Neural crest cell (in vitro differentiated cells): ENCODE measurements around the gene ZNF532. TPM values are rescaled to one million over a fixed set of nuclear protein-coding genes. Genes with fewer than 3 reads are reported as not detected.

Experiments
- DNase-seq: peaks from one replicate; pipeline ENCODE4 v3.0.0; 2021; ENCODE audit warnings: low read depth, mixed read lengths, low spot score
- H3K27ac Mint-ChIP-seq: one replicate; pipeline ENCODE4 v1.8.0; 2021; ENCODE audit warnings: mild to moderate bottlenecking, mixed read lengths; ENCODE audit not compliant: unreplicated experiment
- H3K27me3 Mint-ChIP-seq: 2 replicates; pipeline ENCODE4 v1.8.0; 2021; ENCODE audit warnings: low read depth, mild to moderate bottlenecking, mixed read lengths
- H3K36me3 Mint-ChIP-seq: 2 replicates; pipeline ENCODE4 v1.8.0; 2021; ENCODE audit warnings: low read depth, mild to moderate bottlenecking, mixed read lengths
- H3K4me1 Mint-ChIP-seq: 2 replicates; pipeline ENCODE4 v1.8.0; 2021; ENCODE audit warnings: mixed read lengths
- H3K4me3 Mint-ChIP-seq: one replicate; pipeline ENCODE4 v1.8.0; 2021; ENCODE audit warnings: mild to moderate bottlenecking, mixed read lengths
- H3K9me3 Mint-ChIP-seq: 2 replicates; pipeline ENCODE4 v1.8.0; 2021; ENCODE audit warnings: mixed read lengths
- total RNA-seq: library from RNA; stranded (reverse); gene quantifications from 2 replicates; pipeline ENCODE4 v1.2.1, GENCODE V29; 2021
- TF ChIP-seq, protein P1 (sequence below): fragments of 200-600 bp; sonication (generic); conservative IDR thresholded peaks from 2 replicates; pipeline ENCODE4 v1.5.0; 2021; ENCODE audit warnings: antibody characterized with exemption, mild to moderate bottlenecking

Gene ZNF532
- total RNA-seq, 1 donor from 2014 or later, result 171 TPM

DNA sequence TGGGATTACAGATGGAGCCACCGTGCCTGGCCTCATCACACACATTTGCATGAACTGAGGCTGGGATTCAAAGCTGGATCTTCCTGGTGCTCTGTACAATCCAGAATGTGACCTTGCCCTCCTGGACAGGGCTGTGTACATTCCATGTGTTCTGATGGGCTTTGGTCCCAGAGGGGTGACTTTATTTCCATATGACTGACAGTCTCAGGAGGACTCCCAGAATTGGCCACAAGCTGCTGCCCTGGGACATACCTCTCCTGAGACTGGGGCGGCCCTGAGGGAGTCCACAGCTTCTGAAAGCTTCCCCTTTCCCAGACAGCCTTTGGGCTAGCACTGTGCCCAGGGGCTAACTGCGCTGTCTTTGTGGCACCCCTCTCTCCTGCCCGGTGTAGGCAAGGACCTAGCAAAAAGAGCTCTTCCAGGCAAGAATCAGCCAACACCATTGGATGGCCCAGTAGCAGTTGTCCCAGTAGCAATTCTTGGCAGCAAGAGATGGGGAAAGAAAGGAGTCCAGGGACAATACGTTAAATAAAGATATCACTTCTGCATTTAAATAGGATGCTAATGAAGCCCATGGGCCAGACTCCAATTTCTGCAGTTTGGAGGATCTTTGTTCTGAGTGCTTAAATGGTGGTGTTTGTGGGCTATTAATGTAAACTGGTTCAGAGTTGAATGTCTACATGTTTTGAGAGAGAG is 26.4 kb upstream of the ZNF532 start:
- peaks cover 40% of the 10 kb centered on the region for H3K4me1 Mint-ChIP-seq
- H3K27ac Mint-ChIP-seq, result peak overlapping the region; percentile 35
- no peaks in the 10 kb centered on the region for H3K36me3 Mint-ChIP-seq
- H3K9me3 Mint-ChIP-seq, result no peaks in the 10 kb centered on the region
- H3K27me3 Mint-ChIP-seq, result no peaks in the 10 kb centered on the region
- DNase-seq, result no peak
- peak overlapping the region; percentile 61 for H3K4me3 Mint-ChIP-seq
- TF ChIP-seq, protein P1, sequence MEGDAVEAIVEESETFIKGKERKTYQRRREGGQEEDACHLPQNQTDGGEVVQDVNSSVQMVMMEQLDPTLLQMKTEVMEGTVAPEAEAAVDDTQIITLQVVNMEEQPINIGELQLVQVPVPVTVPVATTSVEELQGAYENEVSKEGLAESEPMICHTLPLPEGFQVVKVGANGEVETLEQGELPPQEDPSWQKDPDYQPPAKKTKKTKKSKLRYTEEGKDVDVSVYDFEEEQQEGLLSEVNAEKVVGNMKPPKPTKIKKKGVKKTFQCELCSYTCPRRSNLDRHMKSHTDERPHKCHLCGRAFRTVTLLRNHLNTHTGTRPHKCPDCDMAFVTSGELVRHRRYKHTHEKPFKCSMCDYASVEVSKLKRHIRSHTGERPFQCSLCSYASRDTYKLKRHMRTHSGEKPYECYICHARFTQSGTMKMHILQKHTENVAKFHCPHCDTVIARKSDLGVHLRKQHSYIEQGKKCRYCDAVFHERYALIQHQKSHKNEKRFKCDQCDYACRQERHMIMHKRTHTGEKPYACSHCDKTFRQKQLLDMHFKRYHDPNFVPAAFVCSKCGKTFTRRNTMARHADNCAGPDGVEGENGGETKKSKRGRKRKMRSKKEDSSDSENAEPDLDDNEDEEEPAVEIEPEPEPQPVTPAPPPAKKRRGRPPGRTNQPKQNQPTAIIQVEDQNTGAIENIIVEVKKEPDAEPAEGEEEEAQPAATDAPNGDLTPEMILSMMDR, result no peak

- Mint-ChIP-seq H3K4me3 (peak overlapping the region; percentile 61), H3K4me1 (peaks cover 43% of the 10 kb centered on the region), H3K27me3 (no peaks in the 10 kb centered on the region), H3K27ac (peak overlapping the region; percentile 35), H3K36me3 (no peaks in the 10 kb centered on the region), H3K9me3 (no peaks in the 10 kb centered on the region)
- TF ChIP-seq, protein P1, result no peak
- DNase-seq, result no peak
Observed at GRCh38 chr18:58838946-58839345, 25.7 kb upstream of the ZNF532 start.

DNA sequence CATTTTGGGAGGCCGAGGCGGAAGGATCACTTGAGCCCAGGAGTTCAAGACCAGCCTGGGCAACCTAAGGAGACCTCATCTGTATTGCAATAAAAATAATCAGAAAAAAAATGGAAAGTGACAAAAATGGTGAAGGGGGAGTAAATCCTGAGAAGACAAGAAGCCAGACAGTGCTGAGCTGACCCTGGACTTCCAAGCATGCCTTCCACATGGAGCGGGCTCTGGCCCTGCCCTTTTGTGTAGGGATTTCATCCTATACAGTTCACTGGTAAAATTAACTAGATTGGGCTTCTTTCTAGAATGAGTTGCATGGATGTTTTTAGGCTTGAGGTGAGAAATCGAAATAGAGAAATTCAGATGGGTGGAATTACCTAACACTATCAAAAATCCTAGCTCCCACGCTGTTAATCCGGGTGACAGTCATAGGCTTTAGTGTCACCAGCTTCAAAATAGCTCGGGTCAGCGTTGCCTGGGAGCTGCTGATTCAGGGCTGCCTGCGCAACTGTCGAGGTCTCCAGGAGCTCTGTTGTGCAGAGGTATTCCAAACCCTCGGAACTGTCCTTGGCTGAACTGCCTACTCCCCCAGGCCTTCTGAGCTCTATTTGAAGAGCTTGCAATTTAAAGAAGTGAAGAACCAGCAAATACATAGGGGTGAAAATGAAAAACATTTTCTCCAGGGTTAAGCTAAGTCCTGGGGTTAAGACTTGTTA is 21.5 kb upstream of the ZNF532 start:
- Mint-ChIP-seq H3K4me3 (peak overlapping the region; percentile 59), H3K27ac (no peak overlapping the region), H3K36me3 (no peaks in the 10 kb centered on the region), H3K4me1 (peaks cover 80% of the 10 kb centered on the region), H3K27me3 (no peaks in the 10 kb centered on the region), H3K9me3 (no peaks in the 10 kb centered on the region)
- TF ChIP-seq, protein P1, result no peak
- no peak for DNase-seq

DNA sequence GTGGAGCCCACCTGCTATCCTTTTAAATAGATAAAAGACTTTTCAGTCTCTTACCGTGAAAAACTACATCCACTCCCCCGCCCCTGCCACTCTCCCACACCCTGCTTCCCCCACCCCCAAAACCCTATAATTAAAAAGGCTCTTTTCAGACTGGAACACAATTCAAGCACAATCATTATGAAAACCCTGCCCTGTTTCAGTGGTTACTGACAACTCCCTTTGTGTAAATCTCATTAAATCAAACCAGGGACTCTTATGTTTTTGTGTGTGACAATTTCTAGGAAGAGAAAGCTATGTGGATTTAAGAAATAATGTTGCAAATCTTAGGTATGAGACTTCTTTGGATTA is 21.0 kb upstream of the ZNF532 start:
- TF ChIP-seq, protein P1, result no peak
- DNase-seq, result no peak
- H3K4me3 Mint-ChIP-seq, result peak overlapping the region; percentile 59
- H3K36me3 Mint-ChIP-seq, result no peaks in the 10 kb centered on the region
- H3K27ac Mint-ChIP-seq, result peak overlapping the region; percentile 63
- no peaks in the 10 kb centered on the region for H3K9me3 Mint-ChIP-seq
- no peaks in the 10 kb centered on the region for H3K27me3 Mint-ChIP-seq
- peaks cover 80% of the 10 kb centered on the region for H3K4me1 Mint-ChIP-seq

DNA sequence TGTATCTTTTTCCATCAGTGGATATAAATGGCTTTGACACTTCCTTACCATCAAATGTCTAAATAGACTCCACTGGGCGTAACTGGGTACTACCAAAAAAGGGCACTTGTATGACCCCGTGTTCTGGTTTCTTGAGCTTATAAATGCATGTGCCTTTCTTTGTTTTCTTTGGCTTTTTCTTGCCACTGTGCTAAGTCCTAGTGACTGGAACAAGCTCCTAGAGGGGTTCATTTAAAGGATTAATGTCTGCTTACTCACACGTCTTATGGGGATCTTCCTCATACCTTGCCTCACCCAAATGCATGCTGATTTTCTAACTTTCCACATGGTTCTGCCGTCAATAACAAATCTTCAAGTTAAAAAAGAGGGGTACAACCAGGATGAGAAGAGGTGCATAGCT is 19.8 kb upstream of the ZNF532 start:
- H3K27ac Mint-ChIP-seq, result no peak overlapping the region
- no peaks in the 10 kb centered on the region for H3K9me3 Mint-ChIP-seq
- TF ChIP-seq, protein P1, result no peak
- no peak overlapping the region for H3K4me3 Mint-ChIP-seq
- no peaks in the 10 kb centered on the region for H3K36me3 Mint-ChIP-seq
- H3K27me3 Mint-ChIP-seq, result no peaks in the 10 kb centered on the region
- no peak for DNase-seq
- H3K4me1 Mint-ChIP-seq, result peaks cover 78% of the 10 kb centered on the region
